Left lobe of liver (tissue), 2 donors: ENCODE measurements around the gene SLC36A1. TPM values are rescaled to one million over a fixed set of nuclear protein-coding genes. Genes with fewer than 3 reads are reported as not detected.
A peak's percentile ranks its signal among the peaks of the same experiment; 100 is the strongest.
"Not testable (repeated sequence)": the region's sequence is repeated elsewhere in the genome, so short reads cannot be mapped to it uniquely, and the experiment has no call there.

Experiments used
- ATAC-seq: fragments of 200-7000 bp; cut with Tn5 transposase; one replicate; pipeline ENCODE4 v1.9.1; 2020; ENCODE audit warnings: mild to moderate bottlenecking, moderate library complexity
- DNase-seq: peaks from one replicate; pipeline ENCODE4 v3.0.0-alpha.2; 2020; ENCODE audit warnings: low spot score
- total RNA-seq: library from RNA; stranded (reverse); gene quantifications from one replicate; pipeline ENCODE4 v1.2.1, GENCODE V29; 2021
- donor health status: DM: no; HTN: no; CAD: no; lungs with moderate emphysema.
- donor health status: DM: no; HTN: yes; CAD: no.

Gene SLC36A1
- total RNA-seq, 1 donor from 2014 or later = 3.2 TPM

- no peak for ATAC-seq
- no peak for DNase-seq
Observed at GRCh38 chr5:151480384-151481293, 33.2 kb downstream of the SLC36A1 start.

GRCh38 chr5:151483176-151483575 lies 35.8 kb downstream of the SLC36A1 start:
- ATAC-seq (peak; percentile 38), DNase-seq (no peak)

GRCh38 chr5:151483647-151484046 lies 36.2 kb downstream of the SLC36A1 start:
- ATAC-seq = peak; percentile 51
- DNase-seq = no peak

- ATAC-seq = no peak
Observed at GRCh38 chr5:151487544-151487943, 40.1 kb downstream of the SLC36A1 start.

GRCh38 chr5:151490627-151491026 lies 43.2 kb downstream of the SLC36A1 start:
- no peak for ATAC-seq
- no peak for DNase-seq

More at GRCh38 chr5:151487544-151487943, 40.1 kb downstream of the SLC36A1 start:
- DNase-seq = no peak

GRCh38 chr5:151491062-151491461 lies 43.7 kb downstream of the SLC36A1 start:
- DNase-seq (no peak), ATAC-seq (no peak)

GRCh38 chr5:151492729-151493128 lies 45.3 kb downstream of the SLC36A1 start:
- peak; percentile 33 for ATAC-seq
- no peak for DNase-seq

GRCh38 chr5:151493665-151494064 lies 46.3 kb downstream of the SLC36A1 start:
- DNase-seq = no peak
- ATAC-seq = no peak

GRCh38 chr5:151495320-151495719 lies 47.9 kb downstream of the SLC36A1 start:
- no peak for ATAC-seq
- no peak for DNase-seq

- DNase-seq (no peak), ATAC-seq (no peak)
Observed at GRCh38 chr5:151496041-151496484, 48.7 kb downstream of the SLC36A1 start.

- DNase-seq (no peak), ATAC-seq (no peak)
Observed at GRCh38 chr5:151497391-151498002, 50.1 kb downstream of the SLC36A1 start.

GRCh38 chr5:151498395-151499155 lies 51.2 kb downstream of the SLC36A1 start:
- ATAC-seq (no peak), DNase-seq (no peak)

- ATAC-seq (no peak), DNase-seq (no peak)
Observed at GRCh38 chr5:151499501-151500035, 52.2 kb downstream of the SLC36A1 start.

GRCh38 chr5:151504006-151504405 lies 56.6 kb downstream of the SLC36A1 start:
- ATAC-seq (no peak), DNase-seq (no peak)

- DNase-seq, ATAC-seq: not testable (repeated sequence)
Observed at GRCh38 chr5:151508308-151508707, 60.9 kb downstream of the SLC36A1 start.

- no peak for ATAC-seq
- DNase-seq = no peak
Observed at GRCh38 chr5:151509231-151509630, 61.8 kb downstream of the SLC36A1 start.

- ATAC-seq (no peak), DNase-seq (no peak)
Observed at GRCh38 chr5:151509836-151510235, 62.4 kb downstream of the SLC36A1 start.

GRCh38 chr5:151517122-151517920 lies 69.9 kb downstream of the SLC36A1 start:
- ATAC-seq (no peak), DNase-seq (no peak)

GRCh38 chr5:151520294-151520693 lies 72.9 kb downstream of the SLC36A1 start:
- DNase-seq (no peak), ATAC-seq (no peak)

- no peak for ATAC-seq
- DNase-seq = no peak
Observed at GRCh38 chr5:151522226-151522625, 74.8 kb downstream of the SLC36A1 start.
